Subcutaneous adipose tissue (tissue), 4 donors: ENCODE measurements around the gene ATRIP. TPM values are rescaled to one million over a fixed set of nuclear protein-coding genes. Genes with fewer than 3 reads are reported as not detected.

ENCODE experiments used
- CTCF ChIP-seq: fragments of 450-650 bp; IDR thresholded peaks from one replicate; pipeline ENCODE4 v1.5.1; 2016; ENCODE audit warnings: low read depth, mild to moderate bottlenecking, control low read depth, antibody characterized with exemption, moderate library complexity
- total RNA-seq, 4 donors: library from RNA; depleted of rRNA; stranded (reverse); fragments of >200 nt; gene quantifications; one replicate each; pipeline ENCODE4 v1.1.0, GENCODE V29; 2016

ATRIP gene
- total RNA-seq, 4 donors from 2014 or later, result 4.1 to 10.7 (median 6.0) TPM

- no peak for TF ChIP-seq CTCF
These were observed 13.8 kb upstream of the ATRIP start for GRCh38 chr3:48432411-48433371.

GRCh38 chr3:48433472-48434118, 12.9 kb upstream of the ATRIP start:
- TF ChIP-seq CTCF, result no peak

GRCh38 chr3:48434591-48435222, 11.8 kb upstream of the ATRIP start:
- TF ChIP-seq CTCF, result no peak

GRCh38 chr3:48435223-48435595, 11.3 kb upstream of the ATRIP start:
- no peak for TF ChIP-seq CTCF

GRCh38 chr3:48435774-48436476, 10.6 kb upstream of the ATRIP start:
- no peak for TF ChIP-seq CTCF

- TF ChIP-seq CTCF, result no peak
These were observed 10.1 kb upstream of the ATRIP start for GRCh38 chr3:48436477-48436787.
